ENCODE measurements around the gene NDUFA1. TPM values are rescaled to one million over a fixed set of nuclear protein-coding genes. Genes with fewer than 3 reads are reported as not detected.
"Not testable (repeated sequence)": the region's sequence is repeated elsewhere in the genome, so short reads cannot be mapped to it uniquely, and the experiment has no call there.

NDUFA1 gene
- 100 to 1,000 TPM; 101 to 119 (median 105) TPM for total RNA-seq

DNA sequence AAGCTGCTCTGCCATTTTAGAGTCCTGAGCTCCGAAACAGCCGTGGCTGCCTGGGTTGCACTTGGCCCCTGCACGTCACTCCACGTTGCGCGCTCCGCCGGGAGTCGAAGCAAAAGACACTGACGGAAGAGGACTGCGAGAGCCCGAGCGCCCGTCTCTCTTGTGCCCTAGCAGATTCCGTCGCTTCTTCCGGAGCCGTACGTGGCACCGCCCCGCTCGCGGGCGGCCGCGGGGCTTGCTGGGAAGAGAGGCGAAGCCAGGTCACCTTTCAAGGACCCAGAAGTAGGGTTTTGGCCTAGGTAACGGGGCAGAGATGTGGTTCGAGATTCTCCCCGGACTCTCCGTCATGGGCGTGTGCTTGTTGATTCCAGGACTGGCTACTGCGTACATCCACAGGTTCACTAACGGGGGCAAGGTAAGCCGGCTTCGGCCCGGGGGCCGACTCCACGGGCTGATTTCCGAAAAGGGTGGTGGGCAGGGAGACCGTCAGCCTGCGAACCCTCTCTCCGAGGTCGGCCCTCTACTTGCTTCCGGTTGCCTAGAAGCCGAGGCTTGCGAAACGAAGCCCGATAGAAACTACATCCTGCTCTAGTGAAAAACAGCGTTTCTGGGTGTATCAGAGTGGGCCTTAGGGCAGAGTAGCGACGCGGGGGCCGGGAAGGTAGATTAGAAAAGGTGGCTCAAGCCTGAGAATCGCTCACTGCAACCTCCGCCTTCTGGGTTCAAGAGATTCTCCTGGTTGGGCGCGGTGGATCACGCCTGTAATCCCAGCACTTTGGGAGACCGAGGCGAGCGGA, at the start of gene NDUFA1, which contains the start of gene RNF113A:
Gene NDUFA1 (plus strand): TSS at position 234 of the 797 bp plus-strand sequence. CDS start 80 bp downstream, at position 314.
Gene RNF113A (minus strand): TSS at position 135 of the 797 bp plus-strand sequence. CDS start 120 bp downstream, at position 15.
- H3K9me3 ChIP-seq = no peaks in the 10 kb centered on the region
- peaks cover 0 to 8% of the 10 kb centered on the region in 2 donors for H3K36me3 ChIP-seq
- intact Hi-C loops (cut with DNase I; ENCODE audit: low total_unique reads) (loop anchor here (1.0 to 10.0 kb wide), 6 partner anchors 19 to 404 kb away; partner anchors contain the start of genes NKAP, RPL39, SLC25A5 and UBE2A), in situ Hi-C loops (cut with MboI; ENCODE audit: low sequenced_read_pairs in 4 of 4) (no loop called here)
- DNase-seq = peak; percentile 72 to 88
- H3K27ac ChIP-seq = peak within 1 kb of the TSS; percentile 93 to 98 (median 94)
- H3K4me3 ChIP-seq = peak within 1 kb of the TSS; percentile 69 to 83 (median 76)
- H3K4me1 ChIP-seq = peaks cover 6 to 32% of the 10 kb centered on the region in 2 donors
- peak; percentile 94 to 95 for ATAC-seq
- peak; percentile 69 to 75 for TF ChIP-seq POLR2A (IDR thresholded peaks at IDR 0.05)
- TF ChIP-seq, protein P1, sequence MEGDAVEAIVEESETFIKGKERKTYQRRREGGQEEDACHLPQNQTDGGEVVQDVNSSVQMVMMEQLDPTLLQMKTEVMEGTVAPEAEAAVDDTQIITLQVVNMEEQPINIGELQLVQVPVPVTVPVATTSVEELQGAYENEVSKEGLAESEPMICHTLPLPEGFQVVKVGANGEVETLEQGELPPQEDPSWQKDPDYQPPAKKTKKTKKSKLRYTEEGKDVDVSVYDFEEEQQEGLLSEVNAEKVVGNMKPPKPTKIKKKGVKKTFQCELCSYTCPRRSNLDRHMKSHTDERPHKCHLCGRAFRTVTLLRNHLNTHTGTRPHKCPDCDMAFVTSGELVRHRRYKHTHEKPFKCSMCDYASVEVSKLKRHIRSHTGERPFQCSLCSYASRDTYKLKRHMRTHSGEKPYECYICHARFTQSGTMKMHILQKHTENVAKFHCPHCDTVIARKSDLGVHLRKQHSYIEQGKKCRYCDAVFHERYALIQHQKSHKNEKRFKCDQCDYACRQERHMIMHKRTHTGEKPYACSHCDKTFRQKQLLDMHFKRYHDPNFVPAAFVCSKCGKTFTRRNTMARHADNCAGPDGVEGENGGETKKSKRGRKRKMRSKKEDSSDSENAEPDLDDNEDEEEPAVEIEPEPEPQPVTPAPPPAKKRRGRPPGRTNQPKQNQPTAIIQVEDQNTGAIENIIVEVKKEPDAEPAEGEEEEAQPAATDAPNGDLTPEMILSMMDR (IDR thresholded peaks at IDR 0.05 in 4 of 5, conservative IDR thresholded peaks at IDR 0.05 in 1 of 5) = no peak
- no peaks in the 10 kb centered on the region for H3K27me3 ChIP-seq

DNA sequence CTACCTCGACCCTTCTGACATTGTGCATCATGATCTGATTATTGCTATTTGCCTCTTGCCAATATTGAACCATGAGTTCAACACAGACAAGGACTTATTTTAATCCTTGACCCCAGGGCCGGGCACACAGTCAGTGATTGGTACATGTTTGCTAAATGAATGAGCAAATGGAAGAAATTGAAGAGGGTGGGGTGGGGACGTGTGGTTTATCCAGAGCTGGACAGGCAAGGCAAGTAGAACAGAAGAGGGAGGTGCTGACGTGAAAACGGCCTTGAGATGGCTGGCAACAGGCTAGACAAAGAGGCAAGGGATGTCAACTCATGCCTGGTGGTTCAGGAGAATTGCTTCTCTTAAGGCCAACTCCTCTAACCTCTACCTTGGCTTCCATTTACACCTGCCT, 47.4 kb upstream of the NDUFA1 start:
- H3K4me1 ChIP-seq; DNase-seq; ATAC-seq; H3K27ac ChIP-seq; H3K4me3 ChIP-seq; intact Hi-C loops (cut with DNase I; ENCODE audit: low total_unique reads); H3K9me3 ChIP-seq; H3K36me3 ChIP-seq; H3K27me3 ChIP-seq; in situ Hi-C loops (cut with MboI; ENCODE audit: low sequenced_read_pairs in 4 of 4): not testable (repeated sequence)

DNA sequence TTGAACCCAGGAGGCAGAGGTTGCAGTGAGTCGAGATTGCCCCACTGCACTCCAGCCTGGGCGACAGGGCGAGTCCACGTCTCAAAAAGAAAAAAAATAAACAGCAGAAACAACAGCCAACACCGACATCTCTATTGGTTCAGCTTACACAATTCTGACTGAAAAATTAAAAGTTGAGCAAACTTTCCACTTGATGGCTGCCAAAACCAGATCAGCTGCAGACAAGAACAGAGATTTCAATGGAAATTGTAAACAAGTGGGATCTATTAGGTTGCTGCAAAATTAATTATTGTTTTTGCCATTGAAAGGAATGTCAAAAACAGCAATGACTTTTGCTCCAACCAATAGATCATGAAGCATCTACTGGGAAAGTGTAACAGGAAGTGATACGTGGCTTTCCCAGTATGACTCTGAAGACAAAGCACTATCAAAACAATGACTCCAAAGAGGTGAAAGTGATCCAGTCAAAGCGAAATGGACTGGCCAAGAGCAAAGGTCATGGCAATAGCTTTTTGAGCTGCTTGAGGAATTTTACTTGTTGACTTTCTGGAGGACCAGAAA, 45.2 kb upstream of the NDUFA1 start:
- ATAC-seq = no peak

GRCh38 chrX:119828446-119828845, 43.2 kb upstream of the NDUFA1 start:
- TF ChIP-seq POLR2A (IDR thresholded peaks at IDR 0.05) = no peak
- DNase-seq (no peak), ATAC-seq (no peak)
- no peak overlapping the region for H3K27ac ChIP-seq
- in situ Hi-C loops (cut with MboI; ENCODE audit: low sequenced_read_pairs in 4 of 4) = no loop called here
- H3K36me3 ChIP-seq = peaks cover 0 to 5% of the 10 kb centered on the region in 2 donors
- intact Hi-C loops (cut with DNase I; ENCODE audit: low total_unique reads) = no loop called here
- no peaks in the 10 kb centered on the region for H3K27me3 ChIP-seq
- no peak overlapping the region for H3K4me3 ChIP-seq
- no peaks in the 10 kb centered on the region for H3K9me3 ChIP-seq
- H3K4me1 ChIP-seq = no peaks in the 10 kb centered on the region

More for the DNA sequence above, 45.2 kb upstream of the NDUFA1 start:
- intact Hi-C loops (cut with DNase I; ENCODE audit: low total_unique reads) (no loop called here), in situ Hi-C loops (cut with MboI; ENCODE audit: low sequenced_read_pairs in 4 of 4) (no loop called here)
- no peak for DNase-seq
- no peaks in the 10 kb centered on the region for H3K27me3 ChIP-seq
- no peak overlapping the region for H3K27ac ChIP-seq
- no peaks in the 10 kb centered on the region for H3K9me3 ChIP-seq
- H3K4me3 ChIP-seq = no peak overlapping the region
- no peaks in the 10 kb centered on the region for H3K36me3 ChIP-seq
- H3K4me1 ChIP-seq = no peaks in the 10 kb centered on the region
- TF ChIP-seq, protein P1 (IDR thresholded peaks at IDR 0.05 in 4 of 5, conservative IDR thresholded peaks at IDR 0.05 in 1 of 5) = no peak
- no peak for TF ChIP-seq POLR2A (IDR thresholded peaks at IDR 0.05)

GRCh38 chrX:119833905-119834304, 37.7 kb upstream of the NDUFA1 start:
- H3K36me3 ChIP-seq = peaks cover 0 to 27% of the 10 kb centered on the region in 2 donors
- no peak overlapping the region for H3K4me3 ChIP-seq
- in situ Hi-C loops (cut with MboI; ENCODE audit: low sequenced_read_pairs in 4 of 4) (no loop called here), intact Hi-C loops (cut with DNase I; ENCODE audit: low total_unique reads) (no loop called here)
- no peak overlapping the region for H3K27ac ChIP-seq
- ATAC-seq = no peak
- TF ChIP-seq POLR2A (IDR thresholded peaks at IDR 0.05) = no peak
- TF ChIP-seq, protein P1 (IDR thresholded peaks at IDR 0.05 in 4 of 5, conservative IDR thresholded peaks at IDR 0.05 in 1 of 5) = no peak
- no peaks in the 10 kb centered on the region for H3K4me1 ChIP-seq
- DNase-seq = no peak
- H3K27me3 ChIP-seq = no peaks in the 10 kb centered on the region
- H3K9me3 ChIP-seq = no peaks in the 10 kb centered on the region
